Body of pancreas (tissue), 4 donors: Measurements from ENCODE around the gene SEPTIN5. TPM values are rescaled to one million over a fixed set of nuclear protein-coding genes. Genes with fewer than 3 reads are reported as not detected.

Source experiments
- ATAC-seq: fragments of 150-250 bp; one replicate; pipeline ENCODE4 v1.9.1; 2016
- DNase-seq, 4 donors: peaks; one replicate each; pipeline ENCODE4 v3.0.0-alpha.2; 2019
- H3K27ac ChIP-seq, 4 donors: fragments of 200-600 bp; sonication (generic); 1 replicate in 3 of 4; 2 replicates in 1 of 4; pipeline versions ENCODE4 v1.5.1 to v1.6.1; 2016 to 2019; ENCODE audit warnings: mild to moderate bottlenecking in 1 of 4, mixed read lengths in 1 of 4, moderate library complexity in 1 of 4
- H3K27me3 ChIP-seq, 2 donors: fragments of 200-600 bp; sonication (generic); one replicate each; pipeline ENCODE4 v1.6.0; 2016; ENCODE audit warnings: mild to moderate bottlenecking in 1 of 2
- H3K36me3 ChIP-seq, 2 donors: fragments of 200-600 bp; sonication (generic); replicated peaks in 1 of 2; 2 replicates each; pipeline ENCODE4 v1.5.1; 2016; ENCODE audit warnings: low read depth in 2 of 2; ENCODE audit not compliant: insufficient read depth in 1 of 2
- H3K4me1 ChIP-seq: fragments of 200-600 bp; sonication (generic); one replicate; pipeline ENCODE4 v1.6.0; 2016
- H3K4me3 ChIP-seq, 2 donors: fragments of 200-600 bp; sonication (generic); 1 replicate in 1 of 2; 2 replicates in 1 of 2; pipeline ENCODE4 v1.5.1; 2016 to 2019
- H3K9me3 ChIP-seq, 3 donors: fragments of 200-600 bp; sonication (generic); 1 replicate in 2 of 3; 2 replicates in 1 of 3; pipeline ENCODE4 v1.5.1; 2016
- CTCF ChIP-seq, 7 experiments: fragments of 450-650 bp in 4 of 7; fragments of 200-600 bp in 3 of 7; sonication (generic) in 3 of 7; IDR thresholded peaks; one replicate each; pipeline ENCODE4 v1.5.1; 2016 to 2019; ENCODE audit warnings: antibody characterized with exemption in 7 of 7
- POLR2A ChIP-seq, 3 donors: fragments of 450-650 bp; IDR thresholded peaks; one replicate each; pipeline ENCODE4 v1.6.1; 2016; ENCODE audit warnings: antibody characterized with exemption in 3 of 3, mild to moderate bottlenecking in 2 of 3
- WGBS, 2 donors: methylation state at CpG; one replicate each; pipeline ENCODE4 v1.1.5; 2017; 5-methylcytosine and 5-hydroxymethylcytosine counted together
- intact Hi-C: fragments of 100-400 bp; cut with DNase I; formaldehyde crosslinking; loops from one replicate; pipeline ENCODE4 v1.15.1; 2023
- total RNA-seq, 2 donors: library from RNA; depleted of rRNA; stranded (reverse); fragments of >200 nt; gene quantifications; one replicate each; pipeline ENCODE4 v1.1.0, GENCODE V29; 2016

Gene SEPTIN5
- total RNA-seq, 2 donors from 2014 or later, result 15.0 to 15.2 TPM

- Histone ChIP-seq H3K9me3 (no peaks in the 10 kb centered on the region), H3K4me3 (no peak overlapping the region), H3K27me3 (no peaks in the 10 kb centered on the region), H3K27ac (no peak overlapping the region), H3K4me1 (peaks cover 3% of the 10 kb centered on the region), H3K36me3 (no peaks in the 10 kb centered on the region)
- WGBS, 2 donors, result 67 to 78% methylated on average over 18 to 21 of the region's 21 CpGs
- intact Hi-C loops, result no loop called here
- ATAC-seq (no peak), DNase-seq (no peak)
- no peak for TF ChIP-seq POLR2A (IDR thresholded peaks at IDR 0.05)
- no peak for TF ChIP-seq CTCF (IDR thresholded peaks at IDR 0.05)
Measured at GRCh38 chr22:19735665-19736510, 21.6 kb downstream of the SEPTIN5 start.

GRCh38 chr22:19737846-19738663 lies 23.8 kb downstream of the SEPTIN5 start:
- DNase-seq, result no peak
- TF ChIP-seq CTCF (IDR thresholded peaks at IDR 0.05), result no peak
- no peak for TF ChIP-seq POLR2A (IDR thresholded peaks at IDR 0.05)
- no peaks in the 10 kb centered on the region for H3K27me3 ChIP-seq
- H3K9me3 ChIP-seq, result no peaks in the 10 kb centered on the region
- WGBS, 2 donors, result 74 to 92% methylated on average over 9 to 16 of the region's 17 CpGs
- no peak overlapping the region for H3K27ac ChIP-seq
- H3K4me1 ChIP-seq, result no peaks in the 10 kb centered on the region
- no peaks in the 10 kb centered on the region for H3K36me3 ChIP-seq
- ATAC-seq, result no peak
- intact Hi-C loops, result no loop called here
- H3K4me3 ChIP-seq, result no peak overlapping the region

DNA sequence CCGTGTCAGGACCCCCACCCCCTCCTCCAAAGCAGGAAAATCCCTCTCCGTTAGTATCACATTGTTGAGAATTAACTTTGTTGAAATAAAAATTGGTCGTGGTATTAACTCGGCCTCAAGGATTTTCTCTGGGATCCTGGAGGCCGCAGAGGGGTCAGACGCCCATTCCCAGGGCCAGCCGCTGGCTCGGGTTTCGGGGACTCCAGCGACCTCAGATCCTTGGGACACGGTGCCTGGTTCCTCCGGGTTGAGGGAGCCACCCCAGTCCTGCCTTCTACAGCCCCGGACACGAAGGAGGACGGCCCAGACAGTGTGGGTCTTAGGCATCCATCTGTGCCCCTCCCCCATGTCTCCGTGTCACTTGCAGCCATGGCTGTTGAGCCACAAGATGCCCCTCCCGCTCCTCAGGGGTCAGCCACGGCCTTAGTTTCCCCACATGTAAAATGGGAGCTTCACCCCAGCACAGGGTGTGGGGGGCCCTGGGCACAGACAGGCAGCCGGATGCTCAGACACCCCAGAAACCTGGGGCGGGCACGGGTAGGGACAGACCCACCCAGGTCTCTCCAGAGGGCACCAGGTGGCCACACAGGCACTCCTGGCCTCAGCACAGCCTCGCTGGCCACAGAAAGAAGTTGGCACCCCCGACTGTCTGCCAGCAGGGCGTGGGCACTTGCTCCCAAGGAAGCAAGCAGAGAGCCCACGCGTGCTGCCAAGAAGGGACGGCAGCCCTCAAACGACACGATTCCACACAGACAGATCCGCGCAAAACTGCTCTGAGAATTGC lies 24.6 kb downstream of the SEPTIN5 start:
- ATAC-seq, result no peak
- Histone ChIP-seq H3K9me3 (no peaks in the 10 kb centered on the region), H3K4me1 (no peaks in the 10 kb centered on the region), H3K36me3 (no peaks in the 10 kb centered on the region), H3K4me3 (no peak overlapping the region), H3K27me3 (no peaks in the 10 kb centered on the region), H3K27ac (no peak overlapping the region)
- no peak for DNase-seq
- intact Hi-C loops, result no loop called here
- TF ChIP-seq POLR2A (IDR thresholded peaks at IDR 0.05) (no peak), CTCF (IDR thresholded peaks at IDR 0.05) (no peak)
- WGBS, 2 donors, result 56 to 69% methylated on average over 8 to 29 of the region's 31 CpGs

DNA sequence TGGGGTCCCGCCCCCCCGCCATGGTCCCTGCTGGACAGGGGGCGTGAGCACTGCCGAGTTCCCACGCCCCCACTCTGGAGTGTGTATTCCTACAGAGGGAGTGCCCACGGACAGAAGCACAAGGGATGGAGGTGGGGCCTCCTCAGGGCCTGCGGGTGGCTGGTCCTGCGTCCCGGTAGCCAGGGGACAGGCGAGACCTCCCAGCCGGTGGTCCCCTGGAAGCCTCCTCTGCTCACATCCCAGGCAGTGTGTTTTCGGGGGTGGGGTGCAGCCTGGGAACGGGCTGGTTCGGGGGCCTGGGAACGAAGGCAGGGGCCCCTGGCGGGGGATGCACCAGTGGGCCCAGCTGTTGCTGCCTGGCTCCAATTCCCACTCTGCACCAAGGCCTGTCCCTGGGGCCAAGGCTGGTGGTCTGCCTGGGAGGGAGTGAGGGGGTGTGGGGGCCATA lies 25.2 kb downstream of the SEPTIN5 start:
- H3K27me3 ChIP-seq, result no peaks in the 10 kb centered on the region
- no peak for DNase-seq
- intact Hi-C loops, result no loop called here

More for the DNA sequence above, 25.2 kb downstream of the SEPTIN5 start:
- Histone ChIP-seq H3K4me3 (no peak overlapping the region), H3K36me3 (no peaks in the 10 kb centered on the region), H3K4me1 (no peaks in the 10 kb centered on the region), H3K9me3 (no peaks in the 10 kb centered on the region), H3K27ac (no peak overlapping the region)
- 0 to 42% methylated on average over 4 to 16 of the region's 16 CpGs for WGBS, 2 donors
- no peak for ATAC-seq
- TF ChIP-seq CTCF (IDR thresholded peaks at IDR 0.05) (no peak), POLR2A (IDR thresholded peaks at IDR 0.05) (no peak)
